Neuronal stem cell (in vitro differentiated cells): ENCODE results near the gene RUNDC1.

Source experiments
- DNase-seq: peaks from one replicate; pipeline ENCODE4 v3.0.0-alpha.2; 2013; ENCODE audit warnings: low spot score
- H2AFZ ChIP-seq: one replicate; pipeline ENCODE4 v1.6.1; 2013; ENCODE audit warnings: mild to moderate bottlenecking, low read length, inconsistent platforms
- H2AK5ac ChIP-seq: 2 replicates; pipeline ENCODE4 v1.6.1; 2013; ENCODE audit warnings: low read depth, mild to moderate bottlenecking, inconsistent platforms, low read length, moderate library complexity, mixed read lengths
- H2BK120ac ChIP-seq: 2 replicates; pipeline ENCODE4 v1.6.1; 2013; ENCODE audit warnings: low read depth, mild to moderate bottlenecking, inconsistent platforms, low read length, moderate library complexity, mixed read lengths
- H2BK12ac ChIP-seq: one replicate; pipeline ENCODE4 v1.6.1; 2013; ENCODE audit warnings: low read length, inconsistent platforms
- H2BK15ac ChIP-seq: 2 replicates; pipeline ENCODE4 v1.6.1; 2013; ENCODE audit warnings: mild to moderate bottlenecking, low read length, inconsistent platforms, mixed read lengths
- H2BK5ac ChIP-seq: one replicate; pipeline ENCODE4 v1.6.1; 2013; ENCODE audit warnings: inconsistent platforms, mild to moderate bottlenecking, low read length, moderate library complexity
- H3K14ac ChIP-seq: one replicate; pipeline ENCODE4 v1.6.1; 2013; ENCODE audit warnings: low read length, inconsistent platforms
- H3K18ac ChIP-seq: 2 replicates; pipeline ENCODE4 v1.6.1; 2013; ENCODE audit warnings: low read length, inconsistent platforms
- H3K23ac ChIP-seq: 2 replicates; pipeline ENCODE4 v1.6.1; 2013; ENCODE audit warnings: low read depth, mild to moderate bottlenecking, mixed read lengths, low read length, inconsistent platforms; ENCODE audit not compliant: poor library complexity
- H3K27ac ChIP-seq: replicated peaks from 3 replicates; pipeline ENCODE4 v1.5.1; 2013; ENCODE audit warnings: low read length, inconsistent platforms
- H3K27me3 ChIP-seq, 3 experiments: 2 replicates each; pipeline ENCODE4 v1.6.1; 2013; ENCODE audit warnings: low read length in 3 of 3, mild to moderate bottlenecking in 2 of 3, inconsistent platforms in 1 of 3, low read depth in 1 of 3, mixed read lengths in 1 of 3, moderate library complexity in 1 of 3; ENCODE audit not compliant: control insufficient read depth in 3 of 3, insufficient read depth in 3 of 3
- H3K36me3 ChIP-seq, 2 donors: replicated peaks in 1 of 2; 2 replicates each; pipeline ENCODE4 v1.6.1; 2013; ENCODE audit warnings: low read length in 2 of 2; ENCODE audit not compliant: control insufficient read depth in 2 of 2, insufficient read depth in 2 of 2
- H3K4ac ChIP-seq: 2 replicates; pipeline ENCODE4 v1.6.1; 2013; ENCODE audit warnings: inconsistent platforms, mild to moderate bottlenecking, low read length, moderate library complexity
- H3K4me1 ChIP-seq, 2 donors: 1 replicate in 1 of 2; 2 replicates in 1 of 2; pipeline ENCODE4 v1.6.1; 2013; ENCODE audit warnings: low read length in 2 of 2, low read depth in 1 of 2; ENCODE audit not compliant: control insufficient read depth in 2 of 2, insufficient read depth in 1 of 2
- H3K4me2 ChIP-seq: one replicate; pipeline ENCODE4 v1.6.1; 2013; ENCODE audit warnings: mild to moderate bottlenecking, low read length, inconsistent platforms; ENCODE audit not compliant: insufficient read depth, poor library complexity, severe bottlenecking
- H3K4me3 ChIP-seq, 2 donors: 2 replicates each; pipeline ENCODE4 v1.5.1; 2013; ENCODE audit warnings: low read length in 2 of 2, mild to moderate bottlenecking in 2 of 2, inconsistent platforms in 1 of 2, moderate library complexity in 1 of 2
- H3K79me1 ChIP-seq: one replicate; pipeline ENCODE4 v1.6.1; 2013; ENCODE audit warnings: low read depth, mild to moderate bottlenecking, inconsistent platforms, low read length, moderate library complexity
- H3K9ac ChIP-seq: one replicate; pipeline ENCODE4 v1.6.1; 2013; ENCODE audit warnings: mild to moderate bottlenecking, low read depth, low read length, inconsistent platforms; ENCODE audit not compliant: poor library complexity
- H3K9me3 ChIP-seq, 2 donors: replicated peaks in 1 of 2; 2 replicates each; pipeline versions ENCODE3 to v1.6.1; 2013; ENCODE audit warnings: low read length in 2 of 2, mild to moderate bottlenecking in 2 of 2, inconsistent platforms in 1 of 2, low read depth in 1 of 2, mixed read lengths in 1 of 2, moderate library complexity in 1 of 2; ENCODE audit not compliant: control insufficient read depth in 2 of 2, insufficient read depth in 1 of 2
- H4K8ac ChIP-seq: one replicate; pipeline ENCODE4 v1.6.1; 2013; ENCODE audit warnings: low read depth, mild to moderate bottlenecking, inconsistent platforms, low read length, moderate library complexity
- H4K91ac ChIP-seq: one replicate; pipeline ENCODE4 v1.6.1; 2013; ENCODE audit warnings: low read length, low read depth, mild to moderate bottlenecking, inconsistent platforms; ENCODE audit not compliant: poor library complexity
- WGBS, 2 donors: extraction: QIAGEN DNeasy Blood & Tissue Kit; methylation state at CpG; one replicate each; pipeline ENCODE4 v1.1.7; 2013; ENCODE audit warnings: missing lambda C conversion rate in 2 of 2, mixed read lengths in 1 of 2; ENCODE audit not compliant: insufficient read length in 2 of 2, insufficient replicate concordance in 1 of 2; ENCODE audit errors: extremely low coverage in 2 of 2; 5-methylcytosine and 5-hydroxymethylcytosine counted together

RUNDC1 gene

DNA sequence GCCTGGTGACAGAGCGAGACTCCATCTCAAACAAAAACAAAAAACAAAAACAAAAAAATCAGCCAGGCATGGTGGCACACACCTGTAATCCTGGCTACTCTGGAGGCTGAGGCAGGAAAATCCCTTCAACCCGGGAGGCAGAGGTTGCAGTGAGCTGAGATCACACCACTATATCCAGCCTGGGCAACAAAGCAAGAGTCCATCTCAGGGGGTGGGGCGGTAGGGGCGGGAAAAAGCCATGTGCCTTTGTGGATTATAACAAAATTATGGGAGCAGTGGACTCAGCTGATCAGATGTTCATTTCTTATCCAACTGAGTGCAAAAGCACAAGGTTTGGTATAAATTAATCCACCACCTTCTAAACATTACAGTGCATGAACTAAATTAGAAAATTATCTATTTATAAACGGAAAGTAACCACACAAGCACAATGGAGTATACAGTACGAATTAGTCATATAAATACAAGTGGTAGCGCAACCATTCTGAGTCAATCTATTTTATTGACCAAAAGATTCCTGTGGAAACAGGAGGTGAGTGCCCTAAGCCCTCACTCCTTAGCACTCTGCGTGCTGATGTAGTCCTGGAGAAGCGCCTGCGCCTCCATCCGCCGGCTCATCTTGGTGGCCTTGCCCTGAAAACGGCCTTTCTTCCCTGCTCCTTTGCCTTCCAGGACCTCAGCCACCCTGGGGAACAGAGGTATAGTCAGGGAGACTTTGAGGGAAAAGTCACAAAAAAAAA, 30.2 kb upstream of the RUNDC1 start:
- no CpG with 5 or more reads among the region's 13 CpGs for WGBS, 2 donors

GRCh38 chr17:42953669-42954068, 26.7 kb upstream of the RUNDC1 start:
- H2AFZ ChIP-seq = no peak overlapping the region
- H3K4me3 ChIP-seq = no peak overlapping the region
- no peak overlapping the region for H2BK15ac ChIP-seq
- DNase-seq = no peak
- no peak overlapping the region for H3K18ac ChIP-seq
- no peak overlapping the region for H3K4me2 ChIP-seq
- no CpG with 5 or more reads among the region's 1 CpG for WGBS, 2 donors
- H3K14ac ChIP-seq = no peak overlapping the region
- no peak overlapping the region for H3K23ac ChIP-seq
- no peak overlapping the region for H3K27ac ChIP-seq
- no peak overlapping the region for H3K4ac ChIP-seq
- H3K36me3 ChIP-seq = peaks cover 37 to 90% of the 10 kb centered on the region in 2 donors
- H4K8ac ChIP-seq = no peak overlapping the region
- no peak overlapping the region for H2BK12ac ChIP-seq
- no peak overlapping the region for H3K9ac ChIP-seq
- H3K4me1 ChIP-seq = no peaks in the 10 kb centered on the region
- no peaks in the 10 kb centered on the region for H3K79me1 ChIP-seq
- no peak overlapping the region for H2BK120ac ChIP-seq
- no peak overlapping the region for H2BK5ac ChIP-seq
- no peak overlapping the region for H4K91ac ChIP-seq
- no peak overlapping the region for H2AK5ac ChIP-seq
- H3K27me3 ChIP-seq = no peaks in the 10 kb centered on the region
- no peaks in the 10 kb centered on the region for H3K9me3 ChIP-seq

More for the DNA sequence above, 30.2 kb upstream of the RUNDC1 start:
- no peaks in the 10 kb centered on the region for H3K4me1 ChIP-seq
- H3K27me3 ChIP-seq = no peaks in the 10 kb centered on the region
- H3K9me3 ChIP-seq = no peaks in the 10 kb centered on the region
- no peak overlapping the region for H3K14ac ChIP-seq
- no peak overlapping the region for H4K91ac ChIP-seq
- H2BK15ac ChIP-seq = no peak overlapping the region
- H2AK5ac ChIP-seq = no peak overlapping the region
- no peak overlapping the region for H3K4me3 ChIP-seq
- no peak overlapping the region for H3K4me2 ChIP-seq
- no peak overlapping the region for H2BK5ac ChIP-seq
- H3K23ac ChIP-seq = no peak overlapping the region
- DNase-seq = no peak
- peaks cover 20 to 66% of the 10 kb centered on the region in 2 donors for H3K36me3 ChIP-seq
- no peak overlapping the region for H4K8ac ChIP-seq
- H3K79me1 ChIP-seq = no peaks in the 10 kb centered on the region
- H3K4ac ChIP-seq = no peak overlapping the region
- H2AFZ ChIP-seq = no peak overlapping the region
- no peak overlapping the region for H2BK120ac ChIP-seq
- H2BK12ac ChIP-seq = no peak overlapping the region
- H3K18ac ChIP-seq = no peak overlapping the region
- no peak overlapping the region for H3K27ac ChIP-seq
- H3K9ac ChIP-seq = no peak overlapping the region

- H4K8ac ChIP-seq = no peak within 1 kb of the TSS
- peaks cover 13 to 35% of the 10 kb centered on the region in 2 donors for H3K36me3 ChIP-seq
- no peaks in the 10 kb centered on the region for H3K27me3 ChIP-seq
- H3K27ac ChIP-seq = no peak within 1 kb of the TSS
- peak within 1 kb of the TSS; percentile 77 for H3K4me2 ChIP-seq
- no peak within 1 kb of the TSS for H3K23ac ChIP-seq
- H3K4me3 ChIP-seq = peak within 1 kb of the TSS; percentile 67 to 81
- peaks cover 3% of the 10 kb centered on the region for H3K79me1 ChIP-seq
- H2BK120ac ChIP-seq = no peak within 1 kb of the TSS
- H2BK12ac ChIP-seq = no peak within 1 kb of the TSS
- H3K9me3 ChIP-seq = no peaks in the 10 kb centered on the region
- peaks cover 3 to 8% of the 10 kb centered on the region in 2 donors for H3K4me1 ChIP-seq
- no peak within 1 kb of the TSS for H2BK5ac ChIP-seq
- no peak within 1 kb of the TSS for H4K91ac ChIP-seq
- H2AFZ ChIP-seq = peak within 1 kb of the TSS; percentile 83
- no peak within 1 kb of the TSS for H2AK5ac ChIP-seq
- no peak within 1 kb of the TSS for H3K14ac ChIP-seq
- no CpG with 5 or more reads among the region's 43 CpGs for WGBS, 2 donors
- peak within 1 kb of the TSS; percentile 91 for H3K9ac ChIP-seq
- DNase-seq = peak; percentile 85
- H2BK15ac ChIP-seq = no peak within 1 kb of the TSS
- H3K18ac ChIP-seq = peak within 1 kb of the TSS; percentile 15
- H3K4ac ChIP-seq = no peak within 1 kb of the TSS
Measured at GRCh38 chr17:42964161-42964932, 16.0 kb upstream of the RUNDC1 start, which contains the start of gene AARSD1. TSS of gene AARSD1 (minus strand) at chr17:42964454. CDS start at chr17:42964440, 14 bp downstream.

GRCh38 chr17:42967925-42968324, 12.4 kb upstream of the RUNDC1 start:
- H2BK12ac ChIP-seq = no peak overlapping the region
- no peak overlapping the region for H3K4me3 ChIP-seq
- no peak overlapping the region for H2BK5ac ChIP-seq
- WGBS, 2 donors = no CpG with 5 or more reads among the region's 1 CpG
- H3K9ac ChIP-seq = no peak overlapping the region
- H3K4ac ChIP-seq = no peak overlapping the region
- no peak overlapping the region for H3K18ac ChIP-seq
- H2AFZ ChIP-seq = no peak overlapping the region
- no peak overlapping the region for H2BK120ac ChIP-seq
- no peak overlapping the region for H3K4me2 ChIP-seq
- H3K4me1 ChIP-seq = peaks cover 3 to 8% of the 10 kb centered on the region in 2 donors
- H3K36me3 ChIP-seq = peaks cover 0 to under 1% of the 10 kb centered on the region in 2 donors
- H2AK5ac ChIP-seq = no peak overlapping the region
- H3K27me3 ChIP-seq = no peaks in the 10 kb centered on the region
- no peak overlapping the region for H3K27ac ChIP-seq
- no peak overlapping the region for H4K91ac ChIP-seq
- H3K14ac ChIP-seq = no peak overlapping the region
- H3K79me1 ChIP-seq = peaks cover 3% of the 10 kb centered on the region
- H4K8ac ChIP-seq = no peak overlapping the region
- DNase-seq = no peak
- no peak overlapping the region for H2BK15ac ChIP-seq
- no peaks in the 10 kb centered on the region for H3K9me3 ChIP-seq
- H3K23ac ChIP-seq = no peak overlapping the region
